T1000 (cell line): Measurements from ENCODE around the gene ADPRHL1.

ENCODE experiments used
- DNase-seq: peaks from one replicate; lab custom pipeline; 2025; ENCODE audit warnings: mixed read lengths; lab: John Stamatoyannopoulos, UW

The ADPRHL1 gene

GRCh38 chr13:113452942-113453901 is at the start of gene ADPRHL1:
Gene ADPRHL1, minus strand, starts transcription at chr13:113453488. Its CDS starts 51 bp downstream, at chr13:113453437.
- DNase-seq: no peak

GRCh38 chr13:113502686-113503085 is 49.4 kb upstream of the ADPRHL1 start:
- no peak for DNase-seq

GRCh38 chr13:113500530-113501265 is 47.4 kb upstream of the ADPRHL1 start:
- no peak for DNase-seq

GRCh38 chr13:113499936-113500335 is 46.6 kb upstream of the ADPRHL1 start:
- DNase-seq: no peak

- DNase-seq: no peak
These were observed 45.6 kb upstream of the ADPRHL1 start for GRCh38 chr13:113498905-113499304.

GRCh38 chr13:113497217-113497616 is 43.9 kb upstream of the ADPRHL1 start:
- no peak for DNase-seq

GRCh38 chr13:113495494-113496210 is 42.4 kb upstream of the ADPRHL1 start:
- DNase-seq: no peak

GRCh38 chr13:113493315-113493951 is 40.1 kb upstream of the ADPRHL1 start:
- peak; percentile 21 for DNase-seq

GRCh38 chr13:113491982-113492381 is 38.7 kb upstream of the ADPRHL1 start:
- DNase-seq: no peak

GRCh38 chr13:113491418-113491883 is 38.2 kb upstream of the ADPRHL1 start:
- DNase-seq: peak; percentile 28

- DNase-seq: peak; percentile 100
These were observed 37.5 kb upstream of the ADPRHL1 start, which contains the start of gene DCUN1D2 for GRCh38 chr13:113490496-113491417. Gene DCUN1D2, minus strand, starts transcription at chr13:113490711. Its CDS starts 42 bp downstream, at chr13:113490669.

- peak; percentile 68 for DNase-seq
These were observed 36.5 kb upstream of the ADPRHL1 start for GRCh38 chr13:113489549-113490495.

GRCh38 chr13:113489171-113489548 is 35.9 kb upstream of the ADPRHL1 start:
- no peak for DNase-seq

GRCh38 chr13:113488283-113488682 is 35.0 kb upstream of the ADPRHL1 start:
- DNase-seq: no peak

GRCh38 chr13:113486698-113487097 is 33.4 kb upstream of the ADPRHL1 start:
- DNase-seq: no peak

- no peak for DNase-seq
These were observed 32.3 kb upstream of the ADPRHL1 start for GRCh38 chr13:113485545-113485944.

- DNase-seq: no peak
These were observed 30.4 kb upstream of the ADPRHL1 start for GRCh38 chr13:113483504-113484293.

GRCh38 chr13:113483081-113483480 is 29.8 kb upstream of the ADPRHL1 start:
- no peak for DNase-seq
